Mesothelial cell of epicardium (in vitro differentiated cells): ENCODE results near the gene PPP2R2C. TPM values are rescaled to one million over a fixed set of nuclear protein-coding genes. Genes with fewer than 3 reads are reported as not detected.

ENCODE experiments used
- DNase-seq, 2 experiments: peaks; one replicate each; pipeline ENCODE4 v3.0.0; 2021; ENCODE audit warnings: low spot score in 2 of 2; ENCODE audit not compliant: unreplicated experiment in 2 of 2
- H3K27ac Mint-ChIP-seq: 2 replicates; pipeline ENCODE4 v1.8.0; 2021; ENCODE audit warnings: mixed read lengths
- H3K27me3 Mint-ChIP-seq: 2 replicates; pipeline ENCODE4 v1.8.0; 2021; ENCODE audit warnings: low read depth, mixed read lengths
- H3K36me3 Mint-ChIP-seq: 2 replicates; pipeline ENCODE4 v1.8.0; 2021; ENCODE audit warnings: mixed read lengths
- H3K4me1 Mint-ChIP-seq: 2 replicates; pipeline ENCODE4 v1.8.0; 2021; ENCODE audit warnings: mixed read lengths
- H3K4me3 Mint-ChIP-seq: 2 replicates; pipeline ENCODE4 v1.8.0; 2021; ENCODE audit warnings: mild to moderate bottlenecking, moderate library complexity, mixed read lengths
- H3K9me3 Mint-ChIP-seq: 2 replicates; pipeline ENCODE4 v1.8.0; 2021; ENCODE audit warnings: mixed read lengths
- total RNA-seq: library from RNA; stranded (reverse); gene quantifications from 3 replicates; pipeline ENCODE4 v1.2.1, GENCODE V29; 2021
- TF ChIP-seq, protein P1 (sequence below): fragments of 200-600 bp; sonication (generic); IDR thresholded peaks from one replicate; pipeline ENCODE4 v1.5.0; 2021; ENCODE audit warnings: antibody characterized with exemption; ENCODE audit not compliant: unreplicated experiment

PPP2R2C gene
- total RNA-seq, 1 donor from 2014 or later: 5.2 TPM

DNA sequence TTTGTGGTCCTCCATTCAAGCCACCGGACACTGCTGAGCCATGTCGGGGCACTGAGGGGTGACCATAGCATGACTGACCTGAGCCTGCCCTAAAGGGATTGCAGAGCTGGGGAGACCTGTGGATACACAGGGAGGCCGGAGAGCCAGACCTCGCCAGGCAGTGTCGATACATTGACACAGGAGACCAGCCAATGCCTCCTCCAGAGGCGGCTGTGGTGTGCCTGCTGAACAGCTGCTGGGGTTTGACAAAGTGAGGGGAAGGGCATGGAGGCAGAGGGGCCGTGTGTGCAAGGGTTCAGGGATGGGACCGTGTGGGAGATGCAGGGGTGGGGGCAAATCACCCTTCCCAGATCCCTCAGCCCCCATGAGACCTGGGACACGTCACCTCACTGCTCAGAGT is 48.0 kb downstream of the PPP2R2C start:
- Mint-ChIP-seq H3K36me3 (no peaks in the 10 kb centered on the region), H3K27me3 (peaks cover 47% of the 10 kb centered on the region), H3K4me3 (no peak overlapping the region), H3K27ac (no peak overlapping the region), H3K4me1 (peaks cover 10% of the 10 kb centered on the region), H3K9me3 (no peaks in the 10 kb centered on the region)
- no peak for DNase-seq
- TF ChIP-seq, protein P1, sequence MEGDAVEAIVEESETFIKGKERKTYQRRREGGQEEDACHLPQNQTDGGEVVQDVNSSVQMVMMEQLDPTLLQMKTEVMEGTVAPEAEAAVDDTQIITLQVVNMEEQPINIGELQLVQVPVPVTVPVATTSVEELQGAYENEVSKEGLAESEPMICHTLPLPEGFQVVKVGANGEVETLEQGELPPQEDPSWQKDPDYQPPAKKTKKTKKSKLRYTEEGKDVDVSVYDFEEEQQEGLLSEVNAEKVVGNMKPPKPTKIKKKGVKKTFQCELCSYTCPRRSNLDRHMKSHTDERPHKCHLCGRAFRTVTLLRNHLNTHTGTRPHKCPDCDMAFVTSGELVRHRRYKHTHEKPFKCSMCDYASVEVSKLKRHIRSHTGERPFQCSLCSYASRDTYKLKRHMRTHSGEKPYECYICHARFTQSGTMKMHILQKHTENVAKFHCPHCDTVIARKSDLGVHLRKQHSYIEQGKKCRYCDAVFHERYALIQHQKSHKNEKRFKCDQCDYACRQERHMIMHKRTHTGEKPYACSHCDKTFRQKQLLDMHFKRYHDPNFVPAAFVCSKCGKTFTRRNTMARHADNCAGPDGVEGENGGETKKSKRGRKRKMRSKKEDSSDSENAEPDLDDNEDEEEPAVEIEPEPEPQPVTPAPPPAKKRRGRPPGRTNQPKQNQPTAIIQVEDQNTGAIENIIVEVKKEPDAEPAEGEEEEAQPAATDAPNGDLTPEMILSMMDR: no peak

DNA sequence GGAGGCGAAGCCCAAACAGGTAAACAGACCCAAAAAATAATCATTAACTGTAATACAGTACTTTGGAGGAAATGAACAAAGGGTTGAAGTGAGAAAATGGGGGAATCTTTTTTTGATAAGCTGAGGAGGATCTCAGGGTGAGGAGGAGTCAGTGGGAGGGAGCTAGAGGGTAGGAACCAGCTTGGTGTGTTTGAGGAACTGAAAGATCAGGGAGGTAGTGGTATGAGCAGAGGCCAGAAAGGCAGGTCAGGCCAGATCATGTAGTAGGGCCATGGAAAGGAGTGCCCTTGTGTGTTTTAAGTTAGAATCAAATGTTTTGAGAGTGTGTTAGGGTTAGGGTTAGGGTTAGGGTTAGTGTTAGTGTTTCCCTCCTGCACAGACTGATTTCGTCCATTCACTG is 48.8 kb downstream of the PPP2R2C start:
- TF ChIP-seq, protein P1: no peak
- no peak for DNase-seq
- Mint-ChIP-seq H3K4me1 (peaks cover 11% of the 10 kb centered on the region), H3K9me3 (no peaks in the 10 kb centered on the region), H3K27me3 (peaks cover 44% of the 10 kb centered on the region), H3K4me3 (no peak overlapping the region), H3K27ac (no peak overlapping the region), H3K36me3 (no peaks in the 10 kb centered on the region)

DNA sequence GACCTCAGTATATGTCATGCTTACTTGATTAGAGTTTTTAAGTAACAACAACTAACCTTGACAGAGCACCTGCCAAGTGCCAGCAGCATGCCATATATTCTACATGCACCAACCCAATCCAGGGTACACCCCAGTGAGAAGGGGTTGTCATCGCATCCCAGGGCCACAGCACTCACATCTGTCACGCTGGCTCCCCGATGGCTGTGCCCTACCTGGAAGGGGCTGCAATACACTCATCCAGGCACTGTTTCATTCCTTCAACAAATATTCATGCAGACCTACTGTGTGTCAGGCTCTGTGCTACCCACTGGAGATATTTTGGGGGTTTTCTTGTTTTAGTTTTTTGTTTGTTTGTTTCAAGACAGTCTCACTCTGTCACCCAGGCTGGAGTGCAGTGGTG is 49.5 kb downstream of the PPP2R2C start:
- no peak overlapping the region for H3K27ac Mint-ChIP-seq
- no peaks in the 10 kb centered on the region for H3K9me3 Mint-ChIP-seq
- H3K4me1 Mint-ChIP-seq: peaks cover 11% of the 10 kb centered on the region
- H3K27me3 Mint-ChIP-seq: peaks cover 46% of the 10 kb centered on the region
- H3K4me3 Mint-ChIP-seq: no peak overlapping the region
- TF ChIP-seq, protein P1: no peak
- no peak for DNase-seq
- no peaks in the 10 kb centered on the region for H3K36me3 Mint-ChIP-seq

DNA sequence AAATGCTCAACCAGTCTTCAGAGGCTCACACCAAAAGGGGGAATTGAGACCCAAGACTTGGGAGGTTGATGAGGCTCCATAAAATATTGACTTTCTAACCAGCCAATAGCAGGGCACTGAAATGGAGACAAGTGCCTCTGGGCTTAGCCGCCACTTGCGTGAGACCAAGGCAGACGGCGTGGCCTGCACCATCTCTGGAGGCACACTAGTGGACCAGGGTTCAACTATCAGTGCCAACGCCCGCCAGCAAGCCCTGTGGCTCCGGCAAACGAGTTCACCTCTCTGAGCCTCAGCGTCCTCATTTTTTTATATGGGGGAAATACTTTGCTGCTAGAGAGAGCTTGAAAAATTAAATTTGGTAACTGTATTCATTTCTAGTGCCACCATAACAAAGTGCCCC is 50.3 kb downstream of the PPP2R2C start:
- no peaks in the 10 kb centered on the region for H3K36me3 Mint-ChIP-seq
- no peak for DNase-seq
- TF ChIP-seq, protein P1: no peak
- no peaks in the 10 kb centered on the region for H3K9me3 Mint-ChIP-seq
- H3K4me3 Mint-ChIP-seq: no peak overlapping the region
- no peak overlapping the region for H3K27ac Mint-ChIP-seq
- H3K4me1 Mint-ChIP-seq: peaks cover 11% of the 10 kb centered on the region
- peaks cover 41% of the 10 kb centered on the region for H3K27me3 Mint-ChIP-seq

DNA sequence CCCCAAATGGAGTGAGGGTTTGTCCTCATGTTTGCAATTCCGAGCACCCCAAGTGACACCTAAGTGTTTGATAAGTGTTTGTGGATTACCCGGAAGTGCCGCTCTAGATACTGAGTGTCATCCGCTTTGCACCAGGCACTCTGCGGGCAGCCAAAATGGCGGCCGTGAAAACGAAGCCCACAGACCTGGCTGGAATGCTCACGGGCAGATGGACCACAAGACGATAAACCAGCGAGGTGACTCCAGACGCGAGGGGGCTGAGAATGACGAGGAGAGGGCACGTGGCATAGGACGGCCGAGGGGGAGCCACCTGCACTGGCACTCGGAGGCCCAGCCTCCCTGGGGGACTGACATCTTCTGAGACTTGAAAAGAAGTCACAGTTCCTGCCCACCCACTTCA is 51.0 kb downstream of the PPP2R2C start:
- H3K27me3 Mint-ChIP-seq: peaks cover 37% of the 10 kb centered on the region
- no peaks in the 10 kb centered on the region for H3K9me3 Mint-ChIP-seq
- H3K4me3 Mint-ChIP-seq: no peak overlapping the region
- TF ChIP-seq, protein P1: no peak
- H3K4me1 Mint-ChIP-seq: peaks cover 11% of the 10 kb centered on the region
- no peak for DNase-seq
- no peaks in the 10 kb centered on the region for H3K36me3 Mint-ChIP-seq
- no peak overlapping the region for H3K27ac Mint-ChIP-seq

DNA sequence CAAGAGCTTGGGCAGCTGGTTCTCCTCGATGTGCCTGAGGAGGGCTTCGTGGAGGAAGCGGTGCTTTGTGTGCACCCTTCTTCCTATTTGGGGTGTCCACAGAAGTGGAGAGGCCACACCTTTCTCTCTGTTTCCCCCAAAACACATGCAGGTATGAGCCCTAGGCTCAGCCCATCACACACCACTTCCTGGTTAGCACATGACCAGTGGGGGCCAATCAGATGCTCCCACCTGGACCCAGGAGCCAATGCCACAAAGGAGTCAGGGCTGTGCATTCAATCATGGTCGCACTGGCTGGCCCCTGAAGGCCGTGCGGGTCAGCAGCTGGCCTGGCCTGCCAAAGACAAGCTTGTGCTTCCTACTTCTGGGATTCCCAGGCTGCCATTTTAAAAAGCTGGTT is 51.4 kb downstream of the PPP2R2C start:
- no peak overlapping the region for H3K27ac Mint-ChIP-seq
- H3K9me3 Mint-ChIP-seq: no peaks in the 10 kb centered on the region
- no peak for DNase-seq
- no peaks in the 10 kb centered on the region for H3K36me3 Mint-ChIP-seq
- TF ChIP-seq, protein P1: no peak
- H3K4me1 Mint-ChIP-seq: peaks cover 11% of the 10 kb centered on the region
- H3K4me3 Mint-ChIP-seq: no peak overlapping the region
- H3K27me3 Mint-ChIP-seq: peaks cover 34% of the 10 kb centered on the region
